Measurements from ENCODE around the gene SRPK2.
"Not testable (repeated sequence)": the region's sequence is repeated elsewhere in the genome, so short reads cannot be mapped to it uniquely, and the experiment has no call there.

SRPK2 gene

DNA sequence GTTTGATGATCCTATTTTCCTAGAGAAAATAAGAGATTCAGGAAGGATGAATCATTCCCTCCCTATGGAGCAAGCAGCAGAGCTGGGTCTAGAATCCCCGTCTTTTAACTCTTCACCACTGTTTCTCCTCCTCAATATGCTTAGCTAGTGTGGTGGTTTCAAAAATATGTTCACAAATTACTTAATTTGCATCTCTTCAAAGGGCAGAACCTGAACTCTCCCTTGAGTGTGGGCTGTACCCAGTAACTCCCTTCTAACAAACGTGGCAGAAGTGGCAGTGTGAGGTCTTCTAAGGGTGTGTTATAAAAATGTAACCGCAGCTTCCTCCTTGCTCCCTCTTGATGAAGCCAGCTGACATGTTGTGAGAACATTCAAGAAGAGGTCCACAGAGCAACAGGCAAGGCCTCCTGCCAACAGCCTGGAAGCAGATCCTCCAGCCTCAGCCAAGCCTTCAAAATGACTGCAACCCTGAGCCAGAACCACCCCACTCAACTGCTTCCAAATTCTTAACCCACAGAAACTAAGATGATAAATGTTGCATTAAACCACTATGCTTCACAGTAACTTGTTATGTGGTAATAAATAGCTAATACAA lies 36.6 kb downstream of the SRPK2 start:
- Histone ChIP-seq H4K20me1 (ENCODE audit: insufficient read depth) (no peaks in the 10 kb centered on the region), H3K4me3 (IDR thresholded peaks at IDR 0.05; ENCODE audit: insufficient read depth, low read depth, low read length) (no peak overlapping the region), H3K4me2 (peak overlapping the region; percentile 87), H3K27ac (peak overlapping the region; percentile 90), H3K27me3 (ENCODE audit: insufficient read depth, low read depth) (no peaks in the 10 kb centered on the region), H3K79me2 (ENCODE audit: insufficient read depth, low read depth) (peaks cover 93% of the 10 kb centered on the region), H3K9ac (peak overlapping the region; percentile 0; the same call in 1 of the 2 replicates), H3K36me3 (ENCODE audit: insufficient read depth) (no peaks in the 10 kb centered on the region), H3K4me1 (ENCODE audit: low read depth, poor library complexity, severe bottlenecking) (peaks cover 95% of the 10 kb centered on the region), H2AFZ (ENCODE audit: low read depth) (no peak overlapping the region)
- TF ChIP-seq, protein P1, sequence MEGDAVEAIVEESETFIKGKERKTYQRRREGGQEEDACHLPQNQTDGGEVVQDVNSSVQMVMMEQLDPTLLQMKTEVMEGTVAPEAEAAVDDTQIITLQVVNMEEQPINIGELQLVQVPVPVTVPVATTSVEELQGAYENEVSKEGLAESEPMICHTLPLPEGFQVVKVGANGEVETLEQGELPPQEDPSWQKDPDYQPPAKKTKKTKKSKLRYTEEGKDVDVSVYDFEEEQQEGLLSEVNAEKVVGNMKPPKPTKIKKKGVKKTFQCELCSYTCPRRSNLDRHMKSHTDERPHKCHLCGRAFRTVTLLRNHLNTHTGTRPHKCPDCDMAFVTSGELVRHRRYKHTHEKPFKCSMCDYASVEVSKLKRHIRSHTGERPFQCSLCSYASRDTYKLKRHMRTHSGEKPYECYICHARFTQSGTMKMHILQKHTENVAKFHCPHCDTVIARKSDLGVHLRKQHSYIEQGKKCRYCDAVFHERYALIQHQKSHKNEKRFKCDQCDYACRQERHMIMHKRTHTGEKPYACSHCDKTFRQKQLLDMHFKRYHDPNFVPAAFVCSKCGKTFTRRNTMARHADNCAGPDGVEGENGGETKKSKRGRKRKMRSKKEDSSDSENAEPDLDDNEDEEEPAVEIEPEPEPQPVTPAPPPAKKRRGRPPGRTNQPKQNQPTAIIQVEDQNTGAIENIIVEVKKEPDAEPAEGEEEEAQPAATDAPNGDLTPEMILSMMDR (conservative IDR thresholded peaks at IDR 0.05; ENCODE audit: low read depth, low read length) = no peak

DNA sequence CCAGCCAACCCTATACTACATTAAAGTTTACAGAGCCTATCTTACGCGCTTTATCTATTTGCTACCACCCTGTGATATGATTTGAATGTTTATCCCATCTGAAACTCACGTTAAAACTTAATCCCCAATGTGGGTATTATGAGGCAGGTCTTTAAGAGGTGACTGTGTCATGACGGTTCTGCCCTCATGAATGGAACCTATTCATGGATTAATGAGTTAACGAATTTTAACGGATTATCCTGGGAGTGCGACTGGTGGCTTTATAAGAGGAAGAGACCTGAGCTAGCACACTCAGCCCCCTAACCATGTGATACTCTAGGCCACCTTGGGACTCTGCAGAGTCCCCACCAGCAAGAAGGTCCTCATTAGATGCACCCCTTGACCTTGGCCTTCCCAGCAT lies 37.8 kb downstream of the SRPK2 start:
- H4K20me1 ChIP-seq (ENCODE audit: insufficient read depth) = no peaks in the 10 kb centered on the region
- H3K27me3 ChIP-seq (ENCODE audit: insufficient read depth, low read depth) = no peaks in the 10 kb centered on the region
- H3K79me2 ChIP-seq (ENCODE audit: insufficient read depth, low read depth) = peaks cover 94% of the 10 kb centered on the region
- peak overlapping the region; percentile 87; the same call in 1 of the 2 replicates for H3K4me2 ChIP-seq
- H2AFZ ChIP-seq (ENCODE audit: low read depth) = no peak overlapping the region
- TF ChIP-seq, protein P1 (conservative IDR thresholded peaks at IDR 0.05; ENCODE audit: low read depth, low read length) = no peak
- H3K9ac ChIP-seq = no peak overlapping the region
- peak overlapping the region; percentile 90; the same call in 1 of the 2 replicates for H3K27ac ChIP-seq
- no peak overlapping the region for H3K4me3 ChIP-seq (IDR thresholded peaks at IDR 0.05; ENCODE audit: insufficient read depth, low read depth, low read length)
- no peaks in the 10 kb centered on the region for H3K36me3 ChIP-seq (ENCODE audit: insufficient read depth)
- H3K4me1 ChIP-seq (ENCODE audit: low read depth, poor library complexity, severe bottlenecking) = peaks cover 95% of the 10 kb centered on the region

DNA sequence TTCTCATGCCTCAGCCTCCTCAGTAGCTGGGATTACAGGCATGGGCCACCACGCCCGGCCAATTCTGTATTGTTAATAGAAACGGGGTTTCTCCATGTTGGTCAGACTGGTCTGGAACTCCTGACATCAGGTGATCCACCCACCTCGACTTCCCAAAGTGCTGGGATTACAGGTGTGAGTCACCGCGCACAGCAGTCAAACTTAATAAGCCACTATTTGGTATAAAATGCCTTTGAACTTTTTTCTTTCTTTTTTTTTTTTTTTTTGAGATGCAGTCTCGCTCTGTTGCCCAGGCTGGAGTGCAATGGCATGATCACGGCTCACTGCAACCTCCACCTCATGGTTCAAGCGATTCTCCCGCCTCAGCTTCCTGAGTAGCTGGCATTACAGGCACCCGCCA lies 40.5 kb downstream of the SRPK2 start:
- H3K4me2 ChIP-seq; H3K27me3 ChIP-seq (ENCODE audit: insufficient read depth, low read depth); H3K27ac ChIP-seq; H3K4me3 ChIP-seq (IDR thresholded peaks at IDR 0.05; ENCODE audit: insufficient read depth, low read depth, low read length); H3K9ac ChIP-seq; H4K20me1 ChIP-seq (ENCODE audit: insufficient read depth); H3K36me3 ChIP-seq (ENCODE audit: insufficient read depth); H2AFZ ChIP-seq (ENCODE audit: low read depth): not testable (repeated sequence)
- H3K79me2 ChIP-seq (ENCODE audit: insufficient read depth, low read depth) = peaks cover 97% of the 10 kb centered on the region
- H3K4me1 ChIP-seq (ENCODE audit: low read depth, poor library complexity, severe bottlenecking) = peaks cover 95% of the 10 kb centered on the region

DNA sequence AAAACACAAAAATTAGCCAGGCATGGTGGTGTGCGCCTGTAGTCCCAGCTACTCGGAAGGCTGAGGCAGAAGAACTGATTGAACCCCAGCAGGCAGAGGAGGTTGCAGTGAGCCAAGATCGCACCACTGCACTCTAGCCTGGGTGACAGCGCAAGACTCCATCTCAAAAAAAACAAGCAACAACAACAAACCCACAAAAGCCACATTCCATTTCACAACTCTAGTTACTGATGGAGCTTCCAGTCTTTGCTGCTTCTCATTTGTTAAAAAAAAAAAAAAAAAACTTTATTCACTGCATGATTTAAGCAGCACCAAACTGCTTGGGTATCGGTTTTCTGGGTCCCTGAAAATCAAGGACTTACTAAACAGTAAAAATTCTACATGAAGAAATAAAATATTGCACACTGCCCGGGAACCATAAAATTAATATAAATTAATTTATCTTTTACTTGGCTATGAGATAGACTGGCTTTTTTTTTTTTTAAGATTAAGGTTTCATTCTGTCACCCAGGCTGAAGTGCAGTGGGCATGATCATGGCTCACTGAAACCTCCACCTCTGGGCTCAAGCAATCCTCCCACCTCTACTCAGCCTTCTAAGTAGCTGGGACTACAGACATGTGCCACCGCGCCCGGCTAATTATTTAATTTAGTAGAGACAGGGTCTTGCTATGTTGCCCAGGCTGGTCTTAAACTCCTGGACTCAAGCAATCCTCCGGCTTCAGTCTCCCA lies 42.0 kb downstream of the SRPK2 start:
- Histone ChIP-seq H3K4me3 (IDR thresholded peaks at IDR 0.05; ENCODE audit: insufficient read depth, low read depth, low read length) (no peak overlapping the region), H3K4me1 (ENCODE audit: low read depth, poor library complexity, severe bottlenecking) (peaks cover 88% of the 10 kb centered on the region)

More for the DNA sequence above, 42.0 kb downstream of the SRPK2 start:
- TF ChIP-seq, protein P1 (conservative IDR thresholded peaks at IDR 0.05; ENCODE audit: low read depth, low read length) = no peak
- H3K79me2 ChIP-seq (ENCODE audit: insufficient read depth, low read depth) = peaks cover 98% of the 10 kb centered on the region
- H3K27ac ChIP-seq = peak overlapping the region; percentile 22; the same call in 1 of the 2 replicates
- no peaks in the 10 kb centered on the region for H3K36me3 ChIP-seq (ENCODE audit: insufficient read depth)
- no peak overlapping the region for H2AFZ ChIP-seq (ENCODE audit: low read depth)
- H3K27me3 ChIP-seq (ENCODE audit: insufficient read depth, low read depth) = no peaks in the 10 kb centered on the region
- H3K9ac ChIP-seq = no peak overlapping the region
- H3K4me2 ChIP-seq = peak overlapping the region; percentile 53
- no peaks in the 10 kb centered on the region for H4K20me1 ChIP-seq (ENCODE audit: insufficient read depth)
